Measurements from ENCODE around the gene YAP1.

Gene YAP1

DNA sequence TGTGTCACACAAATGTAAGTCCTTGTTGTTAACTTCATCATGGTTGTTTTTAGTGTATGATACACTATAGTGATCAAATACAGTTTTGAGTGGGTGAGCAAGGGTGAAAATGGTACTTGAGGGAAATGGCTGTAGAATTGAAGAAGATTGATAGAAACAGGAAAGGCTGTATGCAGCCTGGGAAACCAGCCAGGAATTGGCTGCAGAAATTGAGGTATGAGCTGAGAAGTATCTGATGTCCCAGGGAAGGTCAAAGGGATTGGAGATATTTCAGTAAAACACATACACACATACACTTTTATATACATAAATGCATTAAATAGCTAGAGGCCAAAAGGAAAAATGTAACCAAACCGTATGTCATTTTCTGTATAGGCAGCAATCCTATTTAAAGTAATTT lies 13.1 kb upstream of the YAP1 start:
- H3K9me3 ChIP-seq (ENCODE audit: control insufficient read depth, insufficient read depth, low read length), result no peaks in the 10 kb centered on the region
- H3K27me3 ChIP-seq (ENCODE audit: control insufficient read depth, low read length), result no peaks in the 10 kb centered on the region
- no peaks in the 10 kb centered on the region for H3K79me2 ChIP-seq (ENCODE audit: control insufficient read depth, low read length)
- H3K27ac ChIP-seq (ENCODE audit: low read depth, low read length), result no peak overlapping the region
- H3K9me2 ChIP-seq (replicated peaks; ENCODE audit: control insufficient read depth, low read length), result no peaks in the 10 kb centered on the region
- H4K20me1 ChIP-seq (ENCODE audit: control insufficient read depth, insufficient read depth, low read depth, low read length), result no peaks in the 10 kb centered on the region
- no peak overlapping the region for H3K4me2 ChIP-seq (ENCODE audit: low read length)
- TF ChIP-seq, protein P1, sequence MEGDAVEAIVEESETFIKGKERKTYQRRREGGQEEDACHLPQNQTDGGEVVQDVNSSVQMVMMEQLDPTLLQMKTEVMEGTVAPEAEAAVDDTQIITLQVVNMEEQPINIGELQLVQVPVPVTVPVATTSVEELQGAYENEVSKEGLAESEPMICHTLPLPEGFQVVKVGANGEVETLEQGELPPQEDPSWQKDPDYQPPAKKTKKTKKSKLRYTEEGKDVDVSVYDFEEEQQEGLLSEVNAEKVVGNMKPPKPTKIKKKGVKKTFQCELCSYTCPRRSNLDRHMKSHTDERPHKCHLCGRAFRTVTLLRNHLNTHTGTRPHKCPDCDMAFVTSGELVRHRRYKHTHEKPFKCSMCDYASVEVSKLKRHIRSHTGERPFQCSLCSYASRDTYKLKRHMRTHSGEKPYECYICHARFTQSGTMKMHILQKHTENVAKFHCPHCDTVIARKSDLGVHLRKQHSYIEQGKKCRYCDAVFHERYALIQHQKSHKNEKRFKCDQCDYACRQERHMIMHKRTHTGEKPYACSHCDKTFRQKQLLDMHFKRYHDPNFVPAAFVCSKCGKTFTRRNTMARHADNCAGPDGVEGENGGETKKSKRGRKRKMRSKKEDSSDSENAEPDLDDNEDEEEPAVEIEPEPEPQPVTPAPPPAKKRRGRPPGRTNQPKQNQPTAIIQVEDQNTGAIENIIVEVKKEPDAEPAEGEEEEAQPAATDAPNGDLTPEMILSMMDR (IDR thresholded peaks at IDR 0.05; ENCODE audit: low read depth, low read length, poor library complexity, severe bottlenecking), result no peak
- no peak for TF ChIP-seq EZH2phosphoT487 (IDR thresholded peaks at IDR 0.05; ENCODE audit: borderline replicate concordance, low read length)
- H3K4me1 ChIP-seq (ENCODE audit: control insufficient read depth, low read length), result no peaks in the 10 kb centered on the region
- H3K4me3 ChIP-seq (ENCODE audit: low read length), result no peak overlapping the region
- no peaks in the 10 kb centered on the region for H3K36me3 ChIP-seq (ENCODE audit: control insufficient read depth, low read length)
- no peaks in the 10 kb centered on the region for H3F3A ChIP-seq (ENCODE audit: control insufficient read depth, insufficient read depth)

DNA sequence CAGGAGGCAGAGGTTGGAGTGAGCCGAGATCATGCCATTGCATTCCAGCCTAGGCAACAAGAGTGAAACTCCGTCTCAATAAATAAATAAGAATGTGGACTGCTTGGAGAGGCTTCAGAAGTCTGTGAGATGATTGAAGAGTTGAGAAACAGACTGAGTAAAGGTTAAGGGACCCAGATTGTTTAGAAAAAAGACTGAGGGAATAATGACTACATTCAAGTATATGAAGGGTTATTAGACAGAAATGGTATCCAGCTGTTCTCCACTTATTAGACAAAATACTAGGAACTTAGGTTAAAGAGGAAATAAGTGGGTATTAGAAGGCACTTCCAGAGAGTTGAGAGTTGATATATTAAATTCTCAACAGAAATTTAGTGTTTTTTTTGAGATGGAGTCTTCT lies 10.5 kb upstream of the YAP1 start:
- H3K4me3 ChIP-seq (ENCODE audit: low read length), result no peak overlapping the region
- H3K27me3 ChIP-seq (ENCODE audit: control insufficient read depth, low read length), result no peaks in the 10 kb centered on the region
- TF ChIP-seq, protein P1 (IDR thresholded peaks at IDR 0.05; ENCODE audit: low read depth, low read length, poor library complexity, severe bottlenecking), result no peak
- TF ChIP-seq EZH2phosphoT487 (IDR thresholded peaks at IDR 0.05; ENCODE audit: borderline replicate concordance, low read length), result no peak
- H4K20me1 ChIP-seq (ENCODE audit: control insufficient read depth, insufficient read depth, low read depth, low read length), result no peaks in the 10 kb centered on the region
- no peaks in the 10 kb centered on the region for H3K9me2 ChIP-seq (replicated peaks; ENCODE audit: control insufficient read depth, low read length)
- H3K36me3 ChIP-seq (ENCODE audit: control insufficient read depth, low read length), result no peaks in the 10 kb centered on the region
- no peaks in the 10 kb centered on the region for H3K9me3 ChIP-seq (ENCODE audit: control insufficient read depth, insufficient read depth, low read length)
- H3F3A ChIP-seq (ENCODE audit: control insufficient read depth, insufficient read depth), result no peaks in the 10 kb centered on the region
- H3K4me1 ChIP-seq (ENCODE audit: control insufficient read depth, low read length), result no peaks in the 10 kb centered on the region
- H3K4me2 ChIP-seq (ENCODE audit: low read length), result no peak overlapping the region
- H3K79me2 ChIP-seq (ENCODE audit: control insufficient read depth, low read length), result no peaks in the 10 kb centered on the region
- no peak overlapping the region for H3K27ac ChIP-seq (ENCODE audit: low read depth, low read length)

DNA sequence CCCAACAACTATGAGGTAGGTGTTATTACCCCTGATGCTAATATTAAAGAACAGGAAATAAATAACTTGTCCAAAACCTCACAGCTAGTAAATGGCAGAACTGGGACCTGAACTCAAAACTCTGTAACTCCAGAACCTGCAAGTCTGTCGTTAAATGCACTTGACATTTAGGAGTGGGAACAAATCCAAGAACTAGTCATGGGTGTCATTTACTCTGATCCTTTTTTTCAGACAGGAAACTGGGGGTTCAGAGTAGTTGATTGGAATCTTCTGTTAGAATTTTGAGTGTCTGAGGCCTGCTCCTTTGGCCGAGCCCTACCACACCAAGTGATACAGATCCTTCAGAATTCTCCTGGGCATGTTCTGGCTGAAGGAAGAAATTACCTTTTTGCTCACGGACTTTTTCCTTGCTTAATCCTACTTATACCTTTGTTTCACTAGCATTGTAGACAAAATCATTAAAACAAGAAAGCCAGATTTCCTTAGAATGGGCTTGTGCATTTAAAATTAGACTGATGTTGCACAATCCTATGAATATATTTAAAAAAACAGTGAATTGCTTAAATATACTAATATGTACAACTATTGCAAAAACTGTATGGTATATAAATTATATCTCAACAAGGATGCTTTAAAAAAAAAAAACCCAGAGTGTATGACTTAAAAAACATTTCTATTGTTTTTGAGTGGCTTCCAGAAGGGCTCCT lies 1.4 kb upstream of the YAP1 start:
- Histone ChIP-seq H3K79me2 (ENCODE audit: control insufficient read depth, low read length) (no peaks in the 10 kb centered on the region), H3K4me3 (ENCODE audit: low read length) (no peak overlapping the region), H3K9me3 (ENCODE audit: control insufficient read depth, insufficient read depth, low read length) (no peaks in the 10 kb centered on the region), H3F3A (ENCODE audit: control insufficient read depth, insufficient read depth) (no peaks in the 10 kb centered on the region), H3K9me2 (replicated peaks; ENCODE audit: control insufficient read depth, low read length) (no peaks in the 10 kb centered on the region), H3K36me3 (ENCODE audit: control insufficient read depth, low read length) (no peaks in the 10 kb centered on the region), H4K20me1 (ENCODE audit: control insufficient read depth, insufficient read depth, low read depth, low read length) (no peaks in the 10 kb centered on the region), H3K27me3 (ENCODE audit: control insufficient read depth, low read length) (peaks cover 27% of the 10 kb centered on the region), H3K4me2 (ENCODE audit: low read length) (no peak overlapping the region), H3K4me1 (ENCODE audit: control insufficient read depth, low read length) (peaks cover 8% of the 10 kb centered on the region; the same call in 1 of the 2 replicates), H3K27ac (ENCODE audit: low read depth, low read length) (no peak overlapping the region)
- TF ChIP-seq EZH2phosphoT487 (IDR thresholded peaks at IDR 0.05; ENCODE audit: borderline replicate concordance, low read length), result no peak
- TF ChIP-seq, protein P1 (IDR thresholded peaks at IDR 0.05; ENCODE audit: low read depth, low read length, poor library complexity, severe bottlenecking), result no peak
